HG03039 (cell line): ENCODE measurements around the gene ZSCAN4.

ENCODE experiments used
- ATAC-seq: cut with Tn5 transposase; IDR thresholded peaks from one replicate; pipeline ENCODE4 v1.9.1; 2021; ENCODE audit warnings: mild to moderate bottlenecking, moderate library complexity; ENCODE audit not compliant: unreplicated experiment

Gene ZSCAN4, protein sequence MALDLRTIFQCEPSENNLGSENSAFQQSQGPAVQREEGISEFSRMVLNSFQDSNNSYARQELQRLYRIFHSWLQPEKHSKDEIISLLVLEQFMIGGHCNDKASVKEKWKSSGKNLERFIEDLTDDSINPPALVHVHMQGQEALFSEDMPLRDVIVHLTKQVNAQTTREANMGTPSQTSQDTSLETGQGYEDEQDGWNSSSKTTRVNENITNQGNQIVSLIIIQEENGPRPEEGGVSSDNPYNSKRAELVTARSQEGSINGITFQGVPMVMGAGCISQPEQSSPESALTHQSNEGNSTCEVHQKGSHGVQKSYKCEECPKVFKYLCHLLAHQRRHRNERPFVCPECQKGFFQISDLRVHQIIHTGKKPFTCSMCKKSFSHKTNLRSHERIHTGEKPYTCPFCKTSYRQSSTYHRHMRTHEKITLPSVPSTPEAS

DNA sequence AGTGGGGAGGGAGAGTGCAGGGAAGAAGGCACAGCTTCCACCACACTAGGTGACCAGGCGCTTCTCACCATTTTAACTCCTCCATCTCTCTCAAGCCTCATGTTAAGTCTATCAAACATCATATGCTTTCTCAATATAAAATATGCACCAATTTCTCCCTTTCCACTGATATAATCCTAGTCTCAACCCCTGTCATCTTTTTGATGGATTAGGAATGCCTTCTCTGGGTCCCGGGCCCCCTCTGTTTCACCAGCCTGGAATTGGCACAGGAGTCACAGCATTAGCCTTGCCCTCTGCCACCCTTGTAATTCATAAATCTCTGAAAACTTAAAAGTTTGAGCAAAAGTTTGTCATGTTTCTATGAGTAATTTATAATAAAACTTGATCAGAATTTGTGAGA is at the start of gene ZSCAN4:
Gene ZSCAN4, plus strand, starts transcription at position 301 of the 400 bp plus-strand sequence. CDS start 7,211 bp downstream, outside the sequence.
- ATAC-seq = no peak

DNA sequence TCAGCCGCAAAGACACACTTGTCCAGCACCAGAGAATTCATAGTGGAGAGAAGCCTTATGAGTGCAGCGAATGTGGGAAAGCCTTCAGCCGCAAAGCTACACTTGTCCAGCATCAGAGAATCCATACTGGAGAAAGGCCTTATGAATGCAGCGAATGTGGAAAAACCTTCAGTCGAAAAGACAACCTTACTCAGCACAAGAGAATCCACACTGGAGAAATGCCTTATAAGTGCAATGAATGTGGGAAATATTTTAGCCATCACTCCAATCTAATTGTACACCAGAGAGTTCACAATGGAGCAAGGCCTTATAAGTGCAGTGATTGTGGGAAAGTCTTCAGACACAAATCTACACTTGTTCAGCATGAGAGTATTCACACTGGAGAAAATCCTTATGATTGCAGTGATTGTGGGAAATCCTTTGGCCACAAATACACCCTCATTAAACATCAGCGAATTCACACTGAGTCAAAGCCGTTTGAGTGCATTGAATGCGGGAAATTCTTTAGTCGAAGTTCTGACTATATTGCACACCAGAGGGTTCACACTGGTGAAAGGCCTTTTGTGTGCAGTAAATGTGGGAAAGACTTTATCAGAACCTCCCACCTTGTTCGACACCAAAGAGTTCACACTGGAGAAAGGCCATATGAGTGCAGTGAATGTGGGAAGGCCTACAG is 47.9 kb upstream of the ZSCAN4 start:
- ATAC-seq = no peak

DNA sequence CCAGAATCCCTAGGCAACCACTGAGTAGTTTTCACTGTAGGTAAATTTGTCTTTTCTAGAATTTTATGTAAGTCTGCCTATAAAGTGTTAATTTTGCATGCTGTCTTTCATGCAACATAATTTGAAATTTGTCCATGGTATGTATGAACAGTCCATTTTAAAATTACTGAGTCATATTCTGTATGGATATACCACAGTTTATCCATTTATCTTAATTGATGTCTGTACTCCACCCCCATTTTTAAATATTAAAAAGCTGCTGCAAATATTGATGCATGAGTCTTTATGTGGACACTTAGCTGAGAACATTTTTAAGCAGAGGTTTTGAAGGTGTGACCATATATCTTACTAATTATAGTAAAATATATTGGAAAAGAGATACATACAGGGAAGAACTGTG is 45.6 kb upstream of the ZSCAN4 start:
- no peak for ATAC-seq

DNA sequence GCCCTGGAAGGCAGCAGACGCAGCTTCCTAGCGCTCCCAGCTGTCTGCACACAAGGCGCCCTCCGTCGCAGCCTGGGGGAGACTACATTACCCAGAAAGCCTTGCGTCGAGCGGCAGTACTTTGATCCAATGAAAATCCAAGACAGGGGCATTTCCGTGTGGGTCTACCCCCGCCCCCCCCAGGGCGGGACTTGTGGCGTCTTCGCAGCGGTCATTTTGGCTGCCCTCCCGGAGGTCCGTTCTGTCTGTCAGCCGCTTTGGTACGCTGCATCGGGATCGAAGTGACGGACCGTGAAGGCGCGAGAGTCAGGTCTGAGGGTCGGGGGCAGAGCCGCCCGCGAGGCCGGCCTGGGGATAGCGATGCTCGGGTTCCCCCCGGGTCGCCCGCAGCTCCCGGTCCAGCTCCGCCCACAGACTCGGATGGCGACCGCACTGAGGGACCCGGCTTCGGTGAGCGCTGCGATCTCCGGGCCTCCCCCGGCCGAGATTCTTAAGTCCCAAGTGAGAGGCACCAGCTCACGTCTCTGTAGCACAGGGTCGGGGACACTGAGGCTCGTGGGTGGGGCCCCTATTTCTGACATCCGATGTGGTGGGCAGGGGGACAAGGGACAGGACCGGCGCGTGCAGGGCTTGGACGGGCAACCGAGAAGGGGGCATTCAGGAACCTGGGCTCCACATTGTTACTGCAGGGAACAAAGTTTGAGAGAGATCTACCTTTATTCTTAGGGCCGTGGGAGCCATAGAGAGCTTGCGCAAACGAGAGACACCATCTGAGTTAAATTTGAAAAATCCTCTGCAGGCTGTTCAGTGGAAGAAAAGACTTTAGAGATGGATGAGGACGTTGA is 35.5 kb upstream of the ZSCAN4 start, which contains the start of gene ZNF211:
Gene ZNF211, plus strand, starts transcription at position 182 of the 845 bp plus-strand sequence. Its CDS starts 179 bp downstream, at position 361.
- ATAC-seq = peak; percentile 94

DNA sequence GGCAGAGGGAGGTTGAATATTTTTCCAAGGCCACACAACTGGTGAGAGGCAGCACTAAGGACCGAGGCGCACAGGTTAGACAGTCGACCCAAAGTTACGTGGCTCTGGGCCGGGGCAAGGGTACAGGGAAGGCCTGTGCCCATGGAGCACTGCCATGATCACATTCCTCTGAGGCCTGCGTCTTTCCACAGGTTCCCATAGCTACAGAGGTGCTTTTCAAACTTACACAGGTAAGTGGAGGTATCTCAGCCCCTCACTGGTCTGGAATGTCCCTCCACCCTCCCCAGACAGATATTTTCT is 35.0 kb upstream of the ZSCAN4 start:
- no peak for ATAC-seq

DNA sequence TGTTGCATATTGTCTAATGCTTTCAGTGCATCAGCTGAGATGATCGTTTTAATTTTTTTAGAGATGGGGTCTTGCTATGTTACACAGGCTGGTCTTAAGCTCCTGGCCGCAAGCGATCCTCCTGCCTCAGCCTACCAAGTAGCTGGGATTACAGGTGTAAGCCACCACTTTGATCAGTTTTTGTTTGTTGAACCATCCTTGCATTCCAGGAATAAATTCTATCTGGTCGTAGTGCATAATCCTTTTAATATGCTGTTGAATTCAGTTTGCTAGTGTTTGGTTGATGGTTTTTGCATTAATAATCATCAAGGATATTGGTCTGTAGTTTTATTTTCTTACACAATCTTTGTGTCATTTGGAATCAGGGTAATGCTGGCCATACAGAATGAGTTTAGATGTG is 31.4 kb upstream of the ZSCAN4 start:
- ATAC-seq = no peak

DNA sequence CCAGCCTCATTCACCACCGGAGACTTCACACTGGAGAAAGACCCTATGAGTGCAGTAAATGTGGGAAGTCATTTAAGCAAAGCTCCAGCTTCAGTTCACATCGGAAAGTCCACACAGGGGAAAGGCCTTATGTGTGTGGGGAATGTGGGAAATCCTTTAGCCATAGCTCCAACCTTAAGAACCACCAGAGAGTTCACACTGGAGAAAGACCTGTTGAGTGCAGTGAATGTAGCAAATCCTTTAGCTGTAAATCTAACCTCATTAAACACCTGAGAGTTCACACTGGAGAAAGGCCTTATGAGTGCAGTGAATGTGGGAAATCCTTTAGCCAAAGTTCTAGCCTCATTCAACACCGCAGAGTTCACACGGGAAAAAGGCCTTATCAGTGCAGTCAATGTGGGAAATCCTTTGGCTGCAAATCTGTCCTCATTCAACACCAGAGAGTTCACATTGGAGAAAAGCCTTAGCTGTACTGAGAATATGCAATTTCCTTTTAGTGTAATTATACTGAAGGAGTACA is 27.0 kb upstream of the ZSCAN4 start:
- no peak for ATAC-seq

DNA sequence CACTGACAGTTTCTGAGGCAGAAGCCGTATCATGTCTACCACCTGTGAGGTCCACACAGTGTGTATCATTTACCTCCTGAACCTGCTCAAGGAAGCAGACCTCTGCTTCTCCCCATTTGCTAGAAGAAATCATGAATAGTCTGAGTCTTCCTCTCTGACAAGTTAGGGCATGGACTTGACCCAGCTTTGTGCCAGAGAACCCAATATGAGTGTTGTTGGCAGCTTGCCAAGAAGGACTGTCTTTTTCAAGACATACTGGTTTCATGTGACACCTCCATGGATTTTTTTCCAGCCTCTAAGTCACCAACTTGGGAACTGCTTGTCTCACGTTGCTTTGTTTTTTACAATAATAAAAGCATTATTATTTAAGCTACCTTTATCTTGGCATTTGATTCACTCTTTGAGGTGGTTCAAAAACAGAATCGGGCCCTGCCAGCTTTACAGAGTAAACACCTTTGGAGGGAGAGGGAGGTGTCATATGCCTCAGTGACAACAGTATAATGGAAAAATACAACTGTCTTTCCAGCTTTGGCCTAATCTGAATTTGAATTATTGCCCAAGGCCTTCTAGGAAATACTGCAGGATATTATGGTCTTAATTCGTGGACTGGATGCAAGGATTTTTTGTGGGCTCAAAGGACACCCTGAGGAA is 26.2 kb upstream of the ZSCAN4 start:
- no peak for ATAC-seq

DNA sequence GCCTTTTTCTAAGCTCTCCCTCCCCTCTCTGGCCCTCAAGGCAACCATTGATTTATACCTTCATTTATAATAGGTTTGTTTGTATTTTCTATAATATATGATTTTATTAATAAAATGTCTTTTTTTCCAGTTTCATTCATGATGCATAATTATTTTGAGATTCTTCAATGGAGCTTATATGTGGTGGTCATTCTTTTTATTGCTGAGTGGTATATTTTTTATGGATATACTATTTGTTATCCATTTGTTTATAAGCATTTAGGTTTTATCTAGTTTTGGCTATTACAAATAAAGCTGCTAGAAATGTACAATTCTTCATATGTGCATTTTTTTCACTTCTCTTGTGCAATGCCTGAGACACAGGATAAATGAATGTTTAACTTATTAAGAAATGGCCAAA is 25.0 kb upstream of the ZSCAN4 start:
- ATAC-seq = no peak

DNA sequence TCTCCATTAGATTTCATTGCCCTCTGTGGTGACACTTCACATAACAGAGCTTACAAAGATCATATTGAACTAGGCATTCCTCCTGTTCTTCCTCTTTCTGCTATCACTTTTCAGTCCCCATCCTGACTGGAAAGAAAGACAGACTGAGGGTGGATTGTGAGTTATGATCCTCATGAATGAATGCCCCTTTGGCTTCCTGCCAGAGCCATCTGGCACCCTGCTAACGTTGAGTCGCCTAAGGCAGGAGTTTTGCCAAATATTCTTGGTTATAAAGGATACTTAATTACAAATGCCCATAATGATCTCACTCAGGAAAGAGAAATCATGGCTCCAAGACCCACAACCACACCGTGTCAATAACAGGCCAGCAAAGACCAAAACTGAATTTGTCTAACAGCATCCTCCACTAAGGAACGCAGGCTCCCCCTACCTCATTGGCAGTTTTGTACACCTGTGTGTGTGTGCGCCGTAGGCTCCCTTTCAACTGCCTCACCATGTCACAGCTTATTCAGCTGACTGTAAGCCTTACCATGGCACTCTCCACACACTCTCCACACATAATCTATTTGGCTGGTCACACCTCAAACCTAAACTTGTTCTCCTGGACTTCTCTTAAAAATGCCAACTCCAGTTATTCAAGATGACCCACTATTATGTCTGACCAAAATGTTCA is 20.3 kb upstream of the ZSCAN4 start:
- ATAC-seq = no peak

DNA sequence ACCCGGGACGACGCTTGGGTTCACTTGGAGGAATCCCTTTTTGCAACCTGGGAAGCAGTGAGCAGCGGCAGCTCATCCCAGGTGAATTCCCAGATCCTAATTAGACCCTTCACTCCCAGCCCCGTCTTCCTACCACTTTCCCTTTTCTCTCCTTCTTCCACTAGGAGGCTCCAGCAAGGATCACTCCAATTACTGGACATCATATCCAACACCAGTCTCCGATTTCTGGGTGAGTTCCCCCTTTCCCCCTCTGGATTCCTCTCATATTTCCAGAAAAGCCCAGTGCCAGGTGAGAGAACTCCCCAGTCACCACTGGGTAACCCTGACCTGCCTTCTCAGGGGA is 17.1 kb upstream of the ZSCAN4 start:
- no peak for ATAC-seq

DNA sequence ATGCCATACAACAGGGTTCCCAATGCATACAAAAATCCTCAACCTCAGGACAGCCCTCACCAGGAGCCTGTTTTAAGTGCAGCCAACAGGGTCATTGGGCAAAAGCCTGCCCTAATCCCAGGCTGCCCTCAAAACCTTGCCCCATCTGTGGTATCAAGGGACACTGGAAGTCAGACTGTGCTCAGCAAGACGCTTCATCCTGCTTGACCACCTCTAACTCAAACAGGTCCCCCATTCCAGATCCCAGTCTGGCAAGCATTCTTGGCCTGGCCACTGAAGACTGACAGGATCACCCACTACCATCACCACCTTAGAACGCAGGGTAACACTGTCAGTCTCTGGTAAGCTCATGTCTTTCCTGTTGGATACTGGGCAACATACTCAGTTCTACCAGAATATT is 15.0 kb upstream of the ZSCAN4 start:
- ATAC-seq = no peak

DNA sequence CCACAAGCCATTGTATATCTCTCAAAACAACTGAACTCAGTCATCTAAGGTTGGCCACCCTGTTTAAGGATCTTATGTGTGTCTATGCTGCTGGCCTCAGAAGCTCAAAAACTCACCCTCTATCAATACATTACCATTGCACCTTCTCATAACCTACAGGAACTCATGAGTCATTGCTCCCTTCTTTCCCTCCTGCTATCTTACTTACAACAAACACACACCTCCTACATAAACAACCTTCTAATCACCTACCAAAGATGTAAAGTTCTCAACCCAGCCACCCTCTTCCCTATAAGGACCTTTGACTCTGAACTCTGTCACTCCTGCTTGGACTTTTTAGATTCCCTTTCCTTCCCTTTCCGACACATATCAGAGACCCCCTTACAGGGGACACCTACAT is 13.3 kb upstream of the ZSCAN4 start:
- no peak for ATAC-seq

DNA sequence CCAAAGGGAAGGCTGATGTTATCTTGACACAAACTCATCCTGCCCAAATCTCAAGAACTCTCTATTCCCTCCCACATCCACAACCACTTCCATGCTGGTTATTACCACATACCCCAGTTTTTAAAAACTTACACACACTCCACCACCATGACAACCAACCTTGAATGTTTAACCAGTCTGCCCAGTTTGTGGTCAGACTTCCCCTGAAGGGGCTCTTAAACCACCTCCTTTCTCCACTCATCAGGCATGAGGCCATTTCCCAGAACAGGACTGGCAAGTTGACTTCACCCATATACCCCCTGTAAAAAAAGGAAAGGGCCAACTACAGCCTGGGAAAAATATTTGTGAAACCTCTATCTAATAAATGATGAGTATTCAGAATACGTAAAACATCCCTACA is 12.4 kb upstream of the ZSCAN4 start:
- ATAC-seq = no peak

DNA sequence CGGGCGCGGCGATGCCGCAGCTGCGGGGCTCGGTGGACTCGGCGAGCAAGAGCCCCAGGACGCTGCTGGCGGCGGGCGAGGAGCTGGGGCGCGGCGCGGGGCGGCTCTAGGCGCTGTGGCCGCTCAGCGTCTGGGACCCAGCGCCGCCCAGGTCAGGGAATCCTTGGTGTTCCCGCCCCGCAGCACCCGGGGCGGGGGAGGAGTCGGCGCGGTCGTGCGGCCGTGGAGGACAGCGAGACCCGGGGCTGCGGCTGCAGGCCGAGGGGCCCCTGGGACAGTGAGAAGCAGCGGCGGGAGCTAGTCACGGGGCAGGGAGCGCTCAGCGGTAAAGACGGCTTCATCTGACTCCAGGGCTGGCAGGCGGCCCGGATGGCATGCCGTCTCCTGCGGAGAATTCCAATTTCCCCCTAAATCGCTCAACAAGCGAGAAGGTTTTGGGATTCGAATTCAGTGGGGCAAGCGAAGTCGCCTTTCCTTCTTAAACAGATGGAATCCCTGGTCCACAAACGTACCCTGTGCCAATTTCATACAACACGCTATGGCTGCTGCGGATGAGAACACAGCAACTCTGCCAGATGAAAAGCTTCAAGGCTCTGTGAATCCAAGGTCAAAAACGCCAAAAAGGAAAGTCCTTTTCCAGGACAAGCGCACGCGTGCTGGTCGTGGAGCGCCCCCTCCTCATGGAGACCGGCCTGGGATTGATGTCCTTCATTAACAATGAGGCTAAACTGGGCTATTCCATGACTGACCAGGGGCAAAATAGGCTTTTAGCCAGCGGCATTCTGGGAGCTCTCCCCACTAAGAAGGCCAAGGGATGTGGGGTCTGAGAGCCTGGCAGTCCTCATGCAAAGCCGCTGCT is 4.2 kb upstream of the ZSCAN4 start:
- no peak for ATAC-seq

DNA sequence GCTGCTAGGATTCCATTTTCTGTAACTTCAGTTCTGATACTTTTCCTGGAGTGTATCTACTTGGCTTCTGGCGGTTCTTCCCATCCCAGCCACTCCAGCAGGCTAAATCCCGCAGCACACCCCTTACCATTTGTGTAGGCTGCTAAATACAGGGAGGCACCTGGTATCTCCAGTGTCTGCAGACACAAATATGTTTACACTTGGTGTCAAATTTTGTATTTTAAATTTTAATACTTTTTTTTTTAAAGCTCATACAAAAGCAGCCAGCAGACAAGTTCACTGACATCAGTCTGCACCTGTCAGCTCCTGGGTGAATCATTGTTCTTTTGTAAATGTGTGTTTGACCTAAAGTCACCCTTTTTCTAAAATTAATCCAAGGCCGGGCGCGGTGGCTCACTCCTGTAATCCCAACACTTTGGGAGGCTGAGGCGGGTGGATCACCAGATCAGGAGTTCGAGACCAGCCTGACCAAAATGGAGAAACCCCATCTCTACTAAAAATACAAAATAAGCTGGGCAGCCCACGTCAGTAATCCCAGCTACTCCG is 3.4 kb upstream of the ZSCAN4 start:
- no peak for ATAC-seq

DNA sequence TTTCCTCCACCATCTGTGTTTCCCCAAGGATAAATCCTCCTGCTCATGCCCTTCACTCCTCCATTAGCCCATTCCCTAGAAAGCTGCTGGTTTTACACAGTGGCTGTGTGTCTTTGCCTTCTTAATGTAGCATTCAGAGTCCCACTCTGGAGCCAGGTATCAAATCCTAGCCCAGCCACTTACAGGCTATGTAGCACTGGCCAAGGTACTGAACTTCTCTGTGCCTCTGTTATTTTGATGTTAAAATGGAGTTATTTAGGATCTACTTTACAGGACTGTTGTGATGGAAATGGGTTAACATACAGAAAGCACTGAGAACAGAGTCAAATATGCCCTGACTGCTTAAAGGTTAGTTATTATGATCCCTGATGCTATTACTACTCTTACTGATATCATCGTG is 1.5 kb upstream of the ZSCAN4 start:
- ATAC-seq = no peak

DNA sequence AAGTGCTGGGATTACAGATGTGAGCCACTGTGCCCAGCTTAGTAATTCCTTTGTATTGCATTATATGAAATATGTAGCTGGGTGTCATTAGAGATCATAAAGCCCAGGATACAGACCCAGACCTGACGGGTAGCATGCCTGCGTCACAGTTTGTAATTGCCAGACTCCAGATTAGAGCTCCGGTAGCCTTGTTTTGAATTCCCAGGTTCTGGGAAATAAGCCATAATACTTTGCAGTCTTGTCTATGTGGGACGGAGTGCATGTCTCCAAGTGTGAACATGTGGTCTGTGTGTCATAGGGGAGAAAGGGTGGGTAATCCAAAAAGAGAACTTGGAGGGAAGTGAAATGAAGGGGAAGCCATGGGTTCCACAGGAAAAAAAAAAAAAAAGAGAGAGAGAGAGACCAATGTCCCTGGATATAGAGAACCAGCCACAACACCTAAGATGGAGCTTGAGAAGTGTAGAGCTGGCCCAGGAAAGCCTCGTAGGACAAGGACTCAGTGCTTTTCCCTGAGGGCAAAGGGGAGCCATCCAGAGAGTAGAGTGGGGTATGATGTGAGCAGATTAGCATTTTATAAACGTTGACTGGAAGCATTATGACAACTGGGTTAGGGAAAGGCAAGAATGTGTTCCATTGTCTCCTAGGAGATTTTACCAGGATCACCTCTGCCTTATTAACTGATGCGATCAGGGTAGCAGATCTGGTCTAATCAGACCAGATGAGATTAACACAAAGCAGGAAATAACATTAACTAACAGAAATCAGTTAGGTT is 2.6 kb downstream of the ZSCAN4 start:
- no peak for ATAC-seq
